GM18520 (cell line): ENCODE results near the gene ASH1L.
"Not testable (repeated sequence)": the region's sequence is repeated elsewhere in the genome, so short reads cannot be mapped to it uniquely, and the experiment has no call there.

Experiments used
- ATAC-seq: cut with Tn5 transposase; IDR thresholded peaks from one replicate; pipeline ENCODE4 v1.9.1; 2021; ENCODE audit not compliant: unreplicated experiment

Gene ASH1L

DNA sequence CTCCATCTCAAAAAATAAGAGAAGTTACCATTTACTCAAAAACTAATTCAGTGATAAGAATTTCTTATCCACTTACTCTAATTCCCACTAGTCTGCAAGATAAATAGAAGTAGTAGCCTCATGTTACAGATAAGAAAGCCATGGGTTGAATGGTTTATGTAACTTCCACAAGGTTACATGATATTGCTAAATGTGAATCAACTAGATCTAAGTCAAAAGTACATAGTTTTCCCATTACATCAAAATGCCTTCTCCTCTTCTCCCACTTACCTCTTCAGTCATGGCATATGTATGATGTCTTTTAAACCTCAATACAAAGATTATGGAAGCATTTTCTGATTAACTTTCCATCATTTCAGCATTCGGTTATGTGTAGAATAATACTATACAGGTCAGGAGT is 108.5 kb downstream of the ASH1L start:
- ATAC-seq = no peak

DNA sequence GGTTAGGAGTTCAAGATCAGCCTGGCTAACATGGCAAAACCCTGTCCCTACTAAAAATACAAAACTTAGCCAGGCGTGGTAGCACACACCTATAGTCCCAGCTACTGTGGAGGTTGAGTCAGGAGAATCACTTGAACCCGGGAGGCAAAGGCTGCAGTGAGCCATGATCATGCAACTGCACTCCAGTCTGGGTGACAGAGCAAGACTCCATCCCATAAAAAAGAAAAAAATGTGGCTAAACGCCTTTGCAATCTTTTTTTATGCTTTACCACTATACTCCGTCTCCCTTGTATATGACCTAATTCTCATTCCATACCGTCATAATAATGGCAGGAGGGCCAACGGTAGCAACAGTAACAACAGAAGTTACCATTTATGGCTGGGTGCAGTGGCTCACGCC is 109.5 kb downstream of the ASH1L start:
- ATAC-seq = no peak

DNA sequence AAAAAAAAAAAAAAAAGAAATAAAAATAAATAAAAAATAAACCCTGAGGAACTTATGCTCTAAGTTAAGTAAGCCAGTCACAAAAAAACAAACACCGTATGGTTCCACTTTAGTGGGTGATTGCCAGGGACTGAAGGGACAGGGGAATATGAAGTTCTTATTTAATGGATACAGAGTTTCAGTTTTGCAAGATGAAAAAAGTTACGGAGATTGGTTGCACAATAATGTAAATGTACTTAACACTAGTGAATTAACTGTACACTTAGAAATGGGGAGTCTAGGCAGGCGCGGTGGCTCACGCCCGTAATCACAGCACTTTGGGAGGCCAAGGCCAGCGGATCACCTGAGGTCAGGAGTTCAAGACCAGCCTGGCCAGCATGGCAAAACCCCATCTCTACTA is 111.4 kb downstream of the ASH1L start:
- no peak for ATAC-seq

- ATAC-seq = not testable (repeated sequence)
These were observed 120.2 kb downstream of the ASH1L start for GRCh38 chr1:155442431-155442830.

DNA sequence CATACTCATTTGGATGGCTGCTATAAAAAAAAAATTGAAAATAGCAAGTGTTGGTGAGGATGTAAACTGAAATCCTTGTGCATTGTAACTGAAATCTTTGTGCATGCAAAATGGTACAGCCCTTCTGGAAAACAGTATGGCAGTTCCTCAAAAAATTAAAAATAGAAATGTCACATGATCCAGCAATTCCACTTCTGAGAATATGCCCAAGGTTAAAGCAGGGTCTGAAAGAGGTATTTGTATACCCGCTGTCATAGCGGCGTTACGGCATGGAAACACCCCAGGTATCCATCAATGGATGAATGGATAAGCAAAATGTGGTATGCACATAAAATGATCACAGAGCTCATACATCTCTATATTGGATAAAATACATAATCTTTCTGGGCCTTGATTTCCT is 125.2 kb downstream of the ASH1L start:
- no peak for ATAC-seq

DNA sequence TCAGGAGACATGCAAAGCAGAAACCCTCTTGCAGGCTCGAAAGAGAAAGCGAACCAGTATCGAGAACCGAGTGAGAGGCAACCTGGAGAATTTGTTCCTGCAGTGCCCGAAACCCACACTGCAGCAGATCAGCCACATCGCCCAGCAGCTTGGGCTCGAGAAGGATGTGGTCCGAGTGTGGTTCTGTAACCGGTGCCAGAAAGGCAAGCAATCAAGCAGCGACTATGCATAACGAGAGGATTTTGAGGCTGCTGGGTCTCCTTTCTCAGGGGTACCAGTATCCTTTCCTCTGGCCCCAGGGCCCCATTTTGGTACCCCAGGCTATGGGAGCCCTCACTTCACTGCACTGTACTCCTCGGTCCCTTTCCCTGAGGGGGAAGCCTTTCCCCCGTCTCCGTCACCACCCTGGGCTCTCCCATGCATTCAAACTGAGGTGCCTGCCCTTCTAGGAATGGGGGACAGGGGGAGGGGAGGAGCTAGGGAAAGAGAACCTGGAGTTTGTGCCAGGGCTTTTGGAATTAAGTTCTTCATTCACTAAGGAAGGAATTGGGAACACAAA is 128.7 kb downstream of the ASH1L start:
- ATAC-seq = not testable (repeated sequence)

DNA sequence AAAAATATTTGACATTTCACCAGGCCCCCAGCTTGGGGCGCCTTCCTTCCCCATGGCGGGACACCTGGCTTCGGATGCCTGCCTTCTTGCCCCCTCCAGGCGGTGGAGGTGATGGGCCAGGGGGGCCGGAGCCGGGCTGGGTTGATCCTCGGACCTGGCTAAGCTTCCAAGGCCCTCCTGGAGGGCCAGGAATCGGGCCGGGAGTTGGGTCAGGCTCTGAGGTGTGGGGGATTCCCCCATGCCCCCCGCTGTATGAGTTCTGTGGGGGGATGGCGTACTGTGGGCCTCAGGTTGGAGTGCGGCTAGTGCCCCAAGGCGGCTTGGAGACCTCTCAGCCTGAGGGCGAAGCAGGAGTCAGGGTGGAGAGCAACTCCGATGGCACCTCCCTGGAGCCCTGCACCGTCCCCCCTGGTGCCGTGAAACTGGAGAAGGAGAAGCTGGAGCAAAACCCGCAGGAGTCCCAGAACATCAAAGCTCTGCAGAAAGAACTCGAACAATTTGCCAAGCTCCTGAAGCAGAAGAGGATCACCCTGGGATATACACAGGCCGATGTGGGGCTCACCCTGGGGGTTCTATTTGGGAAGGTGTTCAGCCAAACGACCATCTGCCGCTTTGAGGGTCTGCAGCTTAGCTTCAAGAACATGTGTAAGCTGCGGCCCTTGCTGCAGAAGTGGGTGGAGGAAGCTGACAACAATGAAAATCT is 129.3 kb downstream of the ASH1L start:
- not testable (repeated sequence) for ATAC-seq

DNA sequence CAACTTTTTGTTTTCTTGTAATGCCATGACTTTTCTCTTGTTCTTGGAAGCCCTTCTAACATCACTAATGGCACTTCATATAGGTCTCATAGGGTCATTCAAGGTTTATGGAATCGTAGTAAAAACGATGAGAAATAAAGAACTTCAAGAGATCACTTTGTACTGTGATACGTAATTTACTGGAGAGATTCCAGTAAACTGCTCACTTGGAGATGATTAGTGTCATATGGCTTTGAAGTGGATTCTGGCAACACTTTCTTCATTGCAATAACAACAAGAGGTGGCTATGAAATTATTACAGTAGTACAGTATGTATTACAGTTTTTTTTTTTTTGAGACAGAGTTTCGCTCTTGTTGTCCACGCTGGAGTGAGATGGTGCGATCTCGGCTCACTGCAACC is 138.5 kb downstream of the ASH1L start:
- ATAC-seq = no peak

DNA sequence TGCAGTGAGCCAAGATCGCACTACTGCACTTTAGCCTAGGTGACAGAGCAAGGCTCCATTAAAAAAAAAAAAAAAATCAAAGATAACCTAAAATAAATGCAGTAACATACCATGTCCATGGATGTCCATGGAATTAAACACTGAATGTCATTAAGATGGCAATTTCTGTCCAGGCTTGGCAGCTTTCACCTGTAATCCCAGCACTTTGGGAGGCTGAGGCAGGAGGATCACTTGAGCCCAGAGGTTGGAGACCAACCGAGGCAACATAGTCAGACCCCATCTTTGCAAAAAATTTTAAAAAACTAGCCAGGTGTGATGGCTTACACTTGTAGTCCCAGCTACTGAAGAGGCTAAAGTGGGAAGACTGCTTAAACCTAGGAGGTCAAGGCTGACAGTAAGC is 141.8 kb downstream of the ASH1L start:
- ATAC-seq = no peak

- not testable (repeated sequence) for ATAC-seq
These were observed 150.8 kb downstream of the ASH1L start for GRCh38 chr1:155411840-155412239.

- no peak for ATAC-seq
These were observed 151.7 kb downstream of the ASH1L start for GRCh38 chr1:155410931-155411330.

DNA sequence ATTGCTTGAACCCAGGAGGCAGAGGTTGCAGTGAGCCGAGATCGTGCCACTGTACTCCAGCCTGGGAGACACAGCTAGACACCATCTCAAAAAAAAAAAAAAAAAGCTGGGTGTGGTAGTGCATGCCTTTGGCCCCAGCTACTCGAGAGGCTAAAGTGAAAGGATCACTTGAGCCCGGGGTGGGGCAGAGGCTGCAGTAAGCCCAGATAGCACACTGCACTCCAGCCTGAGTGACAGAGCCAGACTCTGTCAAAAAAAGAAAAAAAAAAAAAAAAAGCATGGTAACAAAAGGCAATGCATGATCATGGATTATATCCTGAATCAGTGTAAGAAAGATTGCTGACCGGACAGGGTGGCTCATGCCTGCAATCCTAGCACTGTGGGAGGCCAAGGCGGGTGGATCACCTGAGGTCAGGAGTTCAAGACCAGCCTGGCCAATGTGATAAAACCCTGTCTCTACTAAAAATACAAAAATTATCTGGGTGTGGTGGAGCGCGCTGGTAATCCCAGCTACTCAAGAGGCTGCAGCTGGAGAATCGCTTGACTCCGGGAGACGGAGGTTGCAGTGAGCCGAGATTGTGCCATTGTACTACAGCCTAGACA is 165.6 kb downstream of the ASH1L start:
- ATAC-seq = no peak

GRCh38 chr1:155392898-155393411 is 169.6 kb downstream of the ASH1L start:
- ATAC-seq = no peak

DNA sequence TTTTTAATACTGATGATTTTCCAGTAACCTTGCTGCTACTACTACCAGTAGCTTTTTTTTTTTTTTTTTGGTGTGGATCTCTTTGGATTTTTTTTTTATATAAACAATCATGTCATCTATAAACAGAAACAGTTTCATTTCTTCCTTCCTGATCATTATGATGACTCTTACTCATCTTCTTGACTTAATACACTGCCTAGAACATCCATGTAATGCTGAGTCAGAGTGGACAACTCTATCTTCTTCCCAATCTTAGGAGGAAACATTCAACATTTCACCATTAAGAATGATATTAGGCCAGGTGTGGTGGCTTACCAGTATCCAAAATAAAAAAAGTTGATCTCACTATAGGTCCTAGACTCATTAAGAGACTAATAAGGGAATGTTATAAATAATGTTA is 172.8 kb downstream of the ASH1L start:
- no peak for ATAC-seq

GRCh38 chr1:155385836-155386235 is 176.8 kb downstream of the ASH1L start:
- ATAC-seq = not testable (repeated sequence)

DNA sequence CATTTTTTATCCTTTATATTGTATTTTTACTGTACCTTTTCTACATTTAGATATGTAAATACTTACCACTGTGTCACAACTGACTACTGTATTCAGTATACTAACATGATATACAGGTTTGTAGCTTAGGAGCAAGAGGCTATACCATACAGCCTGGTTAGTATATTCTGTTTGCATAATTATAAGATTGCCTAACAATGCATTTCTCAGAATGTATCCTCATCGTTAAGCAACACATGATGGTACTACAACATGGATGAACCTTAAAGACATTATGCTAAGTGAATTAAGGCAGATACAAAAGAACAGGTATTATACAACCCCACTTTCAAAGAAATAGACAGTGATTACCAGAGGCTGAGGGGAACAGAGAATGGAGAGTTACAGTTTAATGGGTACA is 179.2 kb downstream of the ASH1L start:
- no peak for ATAC-seq

DNA sequence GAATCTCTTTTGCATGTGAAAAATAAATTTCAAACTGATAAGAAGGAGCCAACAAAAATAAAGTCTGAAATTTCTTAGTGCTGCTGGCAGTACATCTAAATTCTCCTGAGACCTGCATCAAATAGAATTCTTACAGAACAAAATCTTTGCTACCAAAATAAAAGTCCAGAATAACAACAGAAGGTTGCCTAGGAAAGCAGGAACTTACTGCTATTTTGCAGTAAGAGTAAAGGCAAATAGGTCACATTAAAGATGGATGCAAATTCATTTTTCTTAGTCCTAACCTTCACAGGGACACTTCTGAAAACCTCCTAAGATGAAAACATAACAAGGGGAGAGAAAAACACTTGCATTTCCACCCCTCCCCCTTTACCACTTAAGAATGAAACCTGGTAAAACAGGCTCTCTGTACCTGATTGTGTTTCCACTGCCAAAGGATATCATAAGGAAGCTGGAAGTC is 182.9 kb downstream of the ASH1L start:
- no peak for ATAC-seq

- ATAC-seq = no peak
These were observed 183.4 kb downstream of the ASH1L start for GRCh38 chr1:155379180-155379579.

- no peak for ATAC-seq
These were observed 202.6 kb downstream of the ASH1L start for GRCh38 chr1:155360051-155360450.

GRCh38 chr1:155352631-155353030 is 210.0 kb downstream of the ASH1L start:
- no peak for ATAC-seq

DNA sequence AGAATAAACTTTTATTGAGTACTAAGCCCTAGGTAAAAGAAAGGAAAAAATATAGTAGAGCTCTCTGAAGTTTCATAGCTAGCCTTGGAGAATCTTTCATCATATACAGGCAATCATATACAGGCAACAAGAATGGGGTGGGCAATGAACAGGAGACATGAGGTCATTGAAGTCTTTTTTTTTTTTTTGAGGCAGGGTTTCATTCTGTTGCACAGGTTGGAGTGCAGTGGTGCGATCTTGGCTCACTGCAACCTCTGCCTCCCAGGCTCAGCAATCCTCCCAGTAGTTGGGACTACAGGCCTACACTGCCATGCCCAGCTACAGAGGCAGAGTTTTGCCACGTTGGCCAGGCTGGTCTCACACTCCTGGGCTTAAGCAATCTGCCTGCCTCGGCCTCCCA is 219.8 kb downstream of the ASH1L start:
- ATAC-seq = no peak

DNA sequence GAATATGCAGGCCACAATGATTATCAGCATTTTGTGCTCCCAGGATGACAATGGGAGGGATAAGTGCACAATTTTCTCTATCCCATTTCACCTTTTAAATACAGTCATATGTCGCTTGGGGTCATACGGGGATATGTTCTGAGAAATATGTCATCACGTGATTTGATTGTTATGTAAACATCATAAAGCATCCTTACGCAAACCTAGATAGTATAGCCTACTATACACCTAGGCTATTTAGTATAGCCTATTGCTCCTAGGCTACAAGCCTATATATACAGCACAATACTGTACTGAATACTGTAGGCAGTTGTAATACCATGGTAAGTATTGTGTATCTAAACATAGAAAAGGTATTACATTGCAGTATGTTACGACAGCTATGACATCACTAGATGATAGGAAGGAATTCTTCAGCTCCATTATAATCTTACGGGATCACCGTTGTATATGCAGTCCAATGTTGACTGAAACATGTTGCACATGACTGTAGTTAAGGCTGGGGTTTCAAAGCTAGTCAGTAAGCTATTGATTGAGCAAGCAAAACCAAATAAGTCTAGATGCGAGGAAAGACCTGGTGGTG is 223.0 kb downstream of the ASH1L start:
- ATAC-seq = no peak
